GM21619 (cell line): Measurements from ENCODE around the gene CIT.
"Not testable (repeated sequence)": the region's sequence is repeated elsewhere in the genome, so short reads cannot be mapped to it uniquely, and the experiment has no call there.

Experiments used
- ATAC-seq: cut with Tn5 transposase; IDR thresholded peaks from one replicate; pipeline ENCODE4 v1.9.1; 2021; ENCODE audit not compliant: unreplicated experiment

The CIT gene

DNA sequence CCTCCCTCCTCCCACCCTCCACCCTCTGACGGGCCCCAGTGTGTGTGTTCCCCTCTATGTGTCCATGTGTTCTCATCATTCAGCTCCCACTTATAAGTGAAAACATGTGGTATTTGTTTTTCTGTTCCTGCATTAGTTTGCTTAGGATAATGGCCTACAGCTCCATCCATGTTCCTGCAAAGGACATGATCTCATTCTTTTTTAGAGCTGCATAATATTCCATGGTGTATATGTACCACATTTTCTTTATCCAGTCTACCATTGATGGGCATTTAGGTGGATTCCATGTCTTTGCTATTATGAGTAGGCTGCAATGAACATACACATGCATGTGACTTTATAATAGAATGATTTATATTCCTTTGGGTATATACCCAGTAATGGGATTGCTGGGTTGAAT lies 170.7 kb downstream of the CIT start:
- ATAC-seq = not testable (repeated sequence)

- no peak for ATAC-seq
Measured at GRCh38 chr12:119705182-119705581, 171.9 kb downstream of the CIT start.

- ATAC-seq = no peak
Measured at GRCh38 chr12:119704065-119704747, 172.9 kb downstream of the CIT start.

- no peak for ATAC-seq
Measured at GRCh38 chr12:119700078-119700477, 177.0 kb downstream of the CIT start.

DNA sequence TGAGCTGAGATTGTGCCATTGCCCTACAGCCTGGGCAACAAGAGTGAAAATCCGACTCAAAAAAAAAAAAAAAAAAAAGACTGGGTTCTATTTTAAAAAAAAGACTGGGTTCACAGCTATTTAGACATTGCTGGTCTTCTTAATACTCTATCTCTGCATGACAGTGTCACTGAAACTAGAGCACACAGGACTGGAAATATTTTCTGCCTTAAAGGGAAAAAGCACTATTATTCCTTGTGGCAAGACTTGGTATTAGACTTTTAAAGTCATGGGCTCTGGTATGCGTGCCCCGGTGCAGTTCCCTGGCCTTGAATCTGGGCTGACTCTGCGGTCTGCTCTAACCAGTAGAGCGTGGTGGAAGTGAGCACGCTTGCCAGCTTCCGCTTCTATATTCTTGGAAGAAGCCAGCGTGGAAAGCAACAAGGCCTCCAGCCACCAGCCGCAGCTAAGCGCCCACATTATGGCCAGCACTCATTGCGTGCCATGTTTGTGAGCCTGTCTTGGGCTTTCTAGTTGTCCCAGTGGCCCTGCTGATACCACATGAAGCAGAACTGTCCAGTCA lies 177.8 kb downstream of the CIT start:
- no peak for ATAC-seq

DNA sequence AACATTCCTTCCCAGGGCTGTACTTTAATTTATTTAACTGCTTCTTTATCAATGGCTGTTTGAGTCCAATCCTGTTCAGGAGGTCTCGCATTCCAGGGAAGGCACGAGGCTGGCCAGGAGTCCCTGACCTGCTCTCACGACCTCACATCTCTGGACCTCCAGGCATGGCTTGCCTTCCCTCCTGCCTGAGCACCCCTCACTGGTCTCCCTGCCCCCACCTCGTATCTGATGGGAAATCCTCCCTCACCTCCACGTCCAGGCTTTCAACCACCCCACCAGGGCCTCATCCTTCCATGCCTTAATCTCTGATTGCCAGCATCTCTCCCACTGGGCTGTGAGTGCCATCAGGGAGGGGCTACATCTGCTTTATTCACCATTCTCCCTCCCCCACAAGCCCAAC lies 180.2 kb downstream of the CIT start:
- no peak for ATAC-seq

- no peak for ATAC-seq
Measured at GRCh38 chr12:119695034-119695433, 182.1 kb downstream of the CIT start.

DNA sequence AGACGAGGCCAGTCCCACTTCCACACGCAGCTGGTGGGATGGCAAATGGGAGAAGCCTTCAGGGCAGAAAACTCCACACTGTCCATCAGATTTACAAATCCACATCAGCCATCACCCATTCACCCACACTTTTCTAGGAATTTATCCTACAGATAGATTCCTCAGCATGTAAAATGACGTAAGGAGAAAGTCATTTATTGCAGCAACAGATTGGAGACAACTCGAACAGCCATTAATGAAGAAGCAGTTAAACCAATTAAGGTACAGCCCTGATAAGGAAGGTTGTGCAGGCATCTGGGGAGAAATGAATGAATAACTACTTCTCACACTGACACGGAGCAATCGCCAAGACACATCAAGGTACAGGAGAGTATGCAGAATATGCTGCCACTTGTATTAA lies 183.0 kb downstream of the CIT start:
- no peak for ATAC-seq

DNA sequence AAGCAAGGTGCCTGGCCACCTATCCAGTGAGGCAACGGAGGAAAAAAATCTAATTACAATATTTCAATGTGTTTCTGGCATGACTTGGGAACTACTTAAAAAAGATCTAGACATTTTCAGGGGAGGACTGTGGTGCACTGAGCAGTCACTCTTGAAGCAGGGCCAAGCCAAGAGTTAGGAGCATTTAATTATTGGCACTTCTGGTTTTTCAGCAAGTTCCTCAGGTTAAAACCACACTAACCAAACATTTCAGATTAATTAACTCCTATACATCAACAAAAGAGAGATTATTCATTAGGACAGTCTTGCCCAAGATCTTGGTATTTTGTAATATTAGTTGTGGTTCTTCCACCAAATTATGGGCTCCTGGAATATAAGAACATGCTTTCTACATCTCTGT lies 183.6 kb downstream of the CIT start:
- ATAC-seq = no peak

GRCh38 chr12:119692997-119693396 lies 184.1 kb downstream of the CIT start:
- ATAC-seq = no peak

DNA sequence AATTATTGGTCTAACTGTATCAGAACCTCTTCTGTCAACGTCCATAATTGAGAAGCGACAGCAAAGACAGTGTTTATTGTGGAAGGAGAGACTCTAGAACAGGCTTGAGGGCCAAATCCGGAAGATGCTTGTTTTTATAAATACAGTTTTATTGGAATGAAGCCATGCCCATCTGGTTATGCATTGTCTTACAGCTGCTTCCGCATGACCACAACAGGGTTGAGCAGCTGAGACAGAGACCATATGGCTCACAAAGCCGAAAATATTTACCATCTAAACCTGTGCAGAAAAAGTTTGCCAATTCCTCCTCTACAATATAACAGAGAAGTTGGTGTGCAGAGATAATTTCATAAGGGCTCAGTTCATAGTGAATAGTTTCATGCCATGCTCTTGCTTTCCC lies 184.7 kb downstream of the CIT start:
- no peak for ATAC-seq

GRCh38 chr12:119691202-119691810 lies 185.8 kb downstream of the CIT start:
- ATAC-seq = no peak

DNA sequence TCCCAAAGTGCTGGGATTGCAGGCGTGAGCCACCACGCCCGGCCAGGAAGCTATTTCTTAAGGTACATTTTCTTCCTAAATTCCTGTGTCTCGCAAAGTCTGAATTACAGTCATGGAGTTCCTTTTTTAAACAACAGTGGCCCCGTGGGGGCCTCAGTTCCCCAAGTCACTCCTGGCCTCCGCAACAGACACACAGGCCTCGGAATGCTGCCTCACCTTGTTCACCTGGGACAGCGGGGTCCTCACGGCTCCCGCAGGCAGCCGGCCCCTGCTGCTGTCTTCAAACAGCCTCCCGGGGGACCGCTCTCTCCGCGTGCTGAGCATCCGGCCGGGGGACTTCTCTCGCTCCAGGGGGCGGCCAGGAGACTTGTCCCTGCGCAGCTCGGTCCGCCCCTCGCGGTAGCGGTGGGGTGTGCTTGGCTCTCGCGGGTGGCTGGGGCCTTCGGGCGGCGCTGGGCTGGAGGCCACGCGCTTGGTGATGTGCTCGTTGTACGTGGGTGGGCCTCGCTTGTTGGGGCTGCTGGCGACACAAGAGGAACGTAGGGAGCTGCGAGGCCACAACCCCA lies 187.1 kb downstream of the CIT start:
- ATAC-seq = no peak

- no peak for ATAC-seq
Measured at GRCh38 chr12:119687879-119688278, 189.2 kb downstream of the CIT start.

GRCh38 chr12:119687406-119687805 lies 189.7 kb downstream of the CIT start:
- ATAC-seq = no peak

GRCh38 chr12:119686776-119687175 lies 190.3 kb downstream of the CIT start:
- ATAC-seq = no peak

- ATAC-seq = no peak
Measured at GRCh38 chr12:119686355-119686754, 190.8 kb downstream of the CIT start.

DNA sequence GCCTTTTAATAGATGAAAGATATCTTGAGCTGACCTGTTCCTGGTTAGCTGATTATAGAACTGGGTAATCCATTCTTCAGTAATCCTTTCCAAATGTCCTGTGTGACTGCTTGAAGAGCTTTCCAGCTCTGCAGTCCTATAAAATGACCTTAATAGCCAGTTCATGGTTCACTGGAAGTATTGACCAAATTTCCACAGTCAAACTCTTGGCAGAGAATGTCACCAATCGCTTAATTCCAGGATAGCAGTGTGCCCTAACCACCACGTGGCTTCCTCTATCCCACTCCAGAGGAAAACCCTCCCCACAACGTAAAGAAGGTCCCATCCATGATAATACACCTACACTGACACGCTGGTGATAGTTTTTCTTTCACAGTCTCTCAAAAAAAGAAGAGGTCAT lies 191.7 kb downstream of the CIT start:
- no peak for ATAC-seq

- no peak for ATAC-seq
Measured at GRCh38 chr12:119684711-119685369, 192.3 kb downstream of the CIT start.

GRCh38 chr12:119683816-119684215 lies 193.3 kb downstream of the CIT start:
- ATAC-seq = no peak

DNA sequence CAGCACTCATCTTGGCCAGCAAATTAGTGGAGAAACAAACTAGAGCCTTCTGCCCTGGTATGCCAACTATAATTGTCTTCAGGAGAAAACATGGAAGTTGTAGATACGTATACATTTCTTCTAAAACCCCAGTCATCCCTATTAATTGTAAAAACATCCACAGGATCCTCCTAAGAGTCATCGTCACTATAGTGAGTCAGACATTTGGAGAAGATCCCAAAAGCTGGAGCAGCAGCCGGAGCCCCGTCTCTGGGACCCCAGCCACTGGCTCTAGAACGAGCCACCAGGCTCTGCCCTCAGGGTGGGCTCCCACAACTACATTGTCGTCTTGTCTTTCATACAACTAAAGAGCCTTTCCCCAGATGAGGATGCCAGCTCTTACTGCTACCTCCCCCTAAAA lies 193.7 kb downstream of the CIT start:
- ATAC-seq = no peak
